A204.1 (cell line): Measurements from ENCODE around the gene FNIP2.

Experiments used
- FAIRE-seq: peaks from 2 replicates; lab custom pipeline; 2012; peaks lifted over from hg19 to GRCh38; lab: Jason Lieb, UNC

Gene FNIP2

DNA sequence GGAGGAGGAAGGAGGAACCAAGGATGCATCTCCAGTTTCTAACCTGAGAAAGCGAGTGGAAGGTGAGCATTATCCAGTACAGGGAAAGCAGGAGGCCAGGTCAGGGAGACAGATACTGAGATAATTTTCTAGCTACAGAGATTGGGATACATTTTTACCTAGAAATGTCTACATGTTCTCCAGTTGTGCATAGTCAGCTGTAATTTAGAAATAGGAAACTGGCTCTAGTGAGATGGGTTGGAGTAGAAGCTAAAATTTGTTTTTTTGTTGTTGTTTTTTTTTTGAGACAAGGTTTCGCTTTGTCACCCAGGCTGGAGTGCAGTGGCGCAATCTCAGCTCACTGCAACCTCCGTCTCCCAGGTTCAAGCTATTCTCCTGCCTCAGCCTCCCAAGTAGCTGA is 71.3 kb downstream of the FNIP2 start:
- no peak for FAIRE-seq

DNA sequence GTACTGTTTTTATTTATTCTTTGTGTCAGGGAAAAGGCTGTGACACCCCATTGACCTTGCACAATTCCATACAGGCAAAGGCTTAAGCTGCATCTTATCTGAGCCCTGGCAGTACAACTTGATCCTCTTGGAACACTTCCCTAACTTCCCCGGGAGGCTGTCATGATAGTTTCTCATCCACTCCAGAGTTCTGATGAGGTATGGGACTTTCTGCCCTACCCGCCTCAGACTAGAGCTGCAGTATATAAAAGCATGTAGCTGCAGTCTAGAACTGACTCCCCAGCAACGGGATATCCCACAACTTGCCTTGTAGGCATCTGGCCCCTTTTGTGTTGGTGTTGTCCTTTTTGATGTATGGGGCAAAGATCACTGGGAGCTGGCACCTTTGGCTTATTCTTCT is 72.7 kb downstream of the FNIP2 start:
- FAIRE-seq: no peak

DNA sequence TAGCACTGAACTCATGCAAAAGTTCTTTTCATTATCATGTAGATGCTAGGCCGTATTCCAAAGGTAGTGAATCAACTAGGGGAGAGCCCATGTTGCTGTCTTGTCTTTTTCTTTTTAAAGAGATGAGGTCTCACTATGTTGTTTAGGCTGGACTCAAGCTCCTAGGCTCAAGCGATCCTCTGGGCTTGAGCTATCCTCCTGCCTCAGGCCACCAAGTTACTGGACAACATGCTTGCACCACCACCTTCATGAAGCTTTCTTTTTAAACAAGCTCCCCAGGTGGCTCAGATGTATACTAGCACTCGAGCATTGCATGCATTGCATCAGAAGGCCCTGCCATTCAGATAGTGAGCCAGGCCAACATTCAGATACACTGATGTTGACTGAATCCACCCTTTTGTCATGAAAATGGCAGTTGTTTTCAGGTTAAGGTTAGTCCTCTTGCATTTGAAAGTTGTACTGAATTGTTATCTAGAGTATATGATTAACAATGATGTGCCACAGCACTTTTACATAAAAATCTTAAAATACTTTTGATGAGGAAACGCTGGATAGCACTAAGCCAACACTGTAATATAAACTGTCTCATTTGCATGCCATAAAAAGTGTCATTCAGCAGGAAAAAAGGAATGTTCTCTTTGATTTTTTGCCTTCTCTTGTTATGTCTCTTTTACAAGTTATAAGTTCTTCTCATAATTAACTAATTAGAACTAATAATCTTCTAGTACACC is 76.7 kb downstream of the FNIP2 start:
- no peak for FAIRE-seq

DNA sequence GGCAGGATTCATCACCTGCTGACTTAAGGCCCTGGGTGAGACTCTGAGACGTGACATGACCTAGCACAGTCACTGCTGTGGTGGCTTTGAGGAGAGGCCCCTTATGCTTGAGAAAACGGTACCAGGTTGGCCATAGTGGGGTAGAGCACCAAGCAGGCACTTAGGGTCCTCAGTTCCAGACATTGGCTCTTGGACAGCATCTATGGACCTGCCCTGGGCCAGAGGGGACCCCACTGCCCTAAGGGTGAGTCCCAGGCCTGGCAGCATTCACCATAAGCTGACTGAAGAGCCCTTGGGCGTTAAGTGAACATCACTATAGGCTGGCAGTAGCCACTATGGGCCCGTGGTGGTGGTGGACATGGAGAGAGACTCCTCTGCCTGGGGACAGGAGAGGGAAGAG is 78.7 kb downstream of the FNIP2 start:
- FAIRE-seq: no peak

DNA sequence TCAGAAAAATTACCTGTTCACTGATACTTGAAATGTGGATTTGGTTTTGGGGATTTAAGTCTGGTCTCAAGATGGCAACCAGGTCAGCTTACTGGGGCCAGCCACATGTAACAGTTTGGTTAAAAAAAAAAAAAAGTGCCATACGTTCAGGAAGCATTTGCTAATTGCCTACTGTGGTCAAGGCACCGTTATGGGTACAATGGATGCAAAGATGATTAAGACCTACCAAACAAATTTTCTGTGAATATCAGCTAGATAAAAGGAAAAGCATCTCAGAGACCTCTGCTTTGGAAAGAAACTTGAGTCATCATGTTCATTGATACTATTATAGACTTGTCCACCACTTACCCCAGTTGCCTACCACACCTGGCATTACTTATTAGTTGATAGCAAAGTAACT is 80.9 kb downstream of the FNIP2 start:
- FAIRE-seq: no peak

DNA sequence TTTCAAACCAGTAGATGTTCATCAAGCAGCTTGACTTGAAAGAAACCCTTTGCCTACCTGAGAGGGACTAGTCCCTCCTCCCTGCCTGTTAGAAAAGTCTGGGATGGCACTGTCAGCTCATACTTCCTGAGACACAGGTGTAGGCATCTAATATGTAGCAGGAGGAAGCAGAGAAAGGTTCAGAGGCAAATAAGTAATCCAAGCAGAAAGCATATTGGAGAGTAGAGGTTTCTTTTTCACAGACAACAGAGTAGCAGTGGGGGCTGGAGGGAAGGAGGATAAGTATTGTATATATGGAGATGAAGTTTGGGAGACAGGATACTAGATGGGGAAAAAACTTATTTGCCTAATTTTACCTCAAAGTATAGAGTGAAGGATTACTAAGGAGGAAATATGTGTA is 81.5 kb downstream of the FNIP2 start:
- no peak for FAIRE-seq

DNA sequence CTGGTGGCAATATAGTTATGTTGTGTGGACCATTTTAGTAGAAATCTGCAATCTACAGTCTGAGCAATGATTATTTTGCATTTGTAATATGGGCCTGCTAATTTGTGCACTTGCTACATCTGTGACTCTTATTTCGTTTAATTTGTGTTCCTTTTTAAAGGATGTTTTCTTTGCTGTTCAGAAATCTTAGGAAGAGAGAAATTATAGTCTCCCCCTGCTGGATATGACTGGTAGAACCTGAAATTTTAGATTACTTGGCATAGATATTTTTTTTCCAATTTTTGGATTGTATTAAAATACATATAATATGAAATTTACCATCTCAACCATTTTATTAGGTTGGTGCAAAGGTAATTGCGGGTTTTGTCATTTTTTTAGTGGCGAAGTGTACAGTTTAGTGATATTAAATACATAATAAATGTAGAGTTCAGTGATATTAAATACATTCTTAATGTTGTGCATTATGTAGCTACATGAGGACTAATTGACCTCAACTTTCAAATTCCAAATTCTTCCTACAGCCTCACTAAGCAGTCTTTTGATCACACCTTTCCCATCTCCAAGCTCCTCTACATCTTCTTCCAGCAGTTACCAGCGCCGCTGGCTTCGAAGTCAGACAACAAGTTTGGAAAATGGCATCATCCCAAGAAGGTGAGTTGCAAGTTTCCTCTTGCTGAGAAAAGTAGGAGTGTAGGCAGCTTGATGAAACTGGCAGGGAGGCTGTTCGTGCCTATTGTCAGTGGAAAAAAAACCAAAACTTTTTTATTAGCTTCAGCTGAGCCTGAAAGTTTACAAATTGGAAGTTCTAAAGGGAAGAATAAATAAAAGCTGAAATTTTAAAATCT is 82.2 kb downstream of the FNIP2 start:
- peak; percentile 98 for FAIRE-seq

DNA sequence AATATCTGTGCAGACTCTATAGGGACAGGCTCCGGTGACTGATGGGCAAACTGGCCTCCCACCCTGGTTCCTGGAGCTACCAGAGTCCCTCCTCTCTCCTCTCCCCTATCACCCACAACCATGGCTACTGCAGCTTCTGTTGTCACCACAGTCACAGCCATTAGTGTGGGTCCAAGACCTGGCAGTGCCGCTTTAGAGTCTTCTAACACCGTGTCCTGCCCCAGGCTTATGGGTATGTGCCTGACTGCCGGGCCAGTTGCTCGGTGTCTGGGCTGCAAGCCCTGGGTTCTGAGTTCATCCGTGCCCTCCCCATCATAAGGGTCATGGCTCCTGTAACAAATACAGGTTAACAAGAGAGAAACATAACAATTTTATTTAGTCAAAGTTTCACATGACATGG is 85.4 kb downstream of the FNIP2 start:
- FAIRE-seq: no peak

DNA sequence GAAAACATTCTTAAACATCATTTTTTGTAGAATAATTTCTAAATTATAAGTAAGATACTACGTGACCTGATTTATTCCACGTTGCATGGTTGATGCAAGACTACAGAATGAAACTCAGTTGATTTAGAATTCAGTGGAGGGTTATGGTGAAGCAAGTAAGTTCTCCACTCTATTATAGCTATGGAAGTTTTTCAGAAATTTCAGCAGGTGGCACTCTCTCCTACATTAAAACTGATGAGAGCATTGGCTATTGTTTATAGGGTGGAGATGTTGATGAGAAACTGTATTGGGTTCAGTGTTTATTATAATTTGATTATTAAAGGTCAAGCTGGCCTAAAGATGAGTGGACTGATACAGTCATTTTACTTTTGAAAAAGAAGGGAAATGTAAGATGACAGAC is 88.0 kb downstream of the FNIP2 start:
- FAIRE-seq: peak; percentile 95

DNA sequence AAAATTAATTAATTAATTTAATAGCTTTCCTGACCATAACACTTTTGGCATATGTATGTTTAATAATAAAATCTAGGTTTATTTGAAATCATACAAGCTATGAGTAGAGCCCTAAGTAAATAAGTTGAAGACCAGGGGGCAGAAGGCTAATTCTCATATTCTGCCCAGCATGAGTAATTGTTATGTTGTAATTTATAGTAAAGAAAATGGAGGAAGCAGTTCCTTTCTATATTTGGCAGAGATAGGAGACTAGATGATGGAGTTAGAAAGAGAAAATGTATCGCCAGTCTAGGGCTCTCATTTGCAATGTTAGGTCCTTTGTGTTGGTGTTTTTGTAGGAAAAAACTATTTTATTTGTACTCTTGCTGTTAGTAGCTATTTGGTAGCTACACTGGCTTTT is 89.1 kb downstream of the FNIP2 start:
- FAIRE-seq: no peak

DNA sequence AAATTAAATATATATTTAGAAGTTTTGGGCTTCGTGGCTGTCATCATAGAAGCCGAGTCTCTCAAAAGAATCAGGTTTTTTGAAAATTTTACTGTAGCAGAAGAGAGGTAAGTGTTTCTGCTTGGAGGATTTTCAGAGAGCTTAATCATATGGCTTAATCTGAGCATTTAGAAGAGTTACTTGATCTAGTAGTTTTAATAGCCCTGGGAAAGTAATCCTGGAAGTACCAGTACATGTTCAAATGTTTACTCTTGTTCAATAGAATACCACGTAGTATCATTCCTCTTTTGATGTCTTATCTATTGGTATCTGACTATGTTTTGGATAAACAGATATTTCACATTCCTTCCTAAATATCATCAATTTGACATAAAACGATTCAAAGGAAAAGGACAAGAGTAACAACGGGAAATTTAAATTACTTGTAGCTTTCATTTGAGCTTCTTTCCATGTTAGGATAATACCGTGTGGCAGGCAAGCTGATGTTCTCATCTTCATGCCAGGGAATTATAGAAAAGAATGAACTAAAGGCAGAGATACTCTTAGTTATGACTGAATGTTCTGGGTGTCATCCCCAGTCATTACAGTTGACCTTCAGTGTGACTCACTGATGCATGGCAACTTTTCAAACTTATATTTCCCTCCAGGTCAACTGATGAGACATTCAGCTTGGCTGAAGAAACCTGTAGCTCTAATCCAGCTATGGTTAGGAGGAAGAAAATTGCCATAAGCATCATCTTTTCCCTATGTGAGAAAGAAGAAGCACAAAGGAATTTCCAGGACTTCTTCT is 89.8 kb downstream of the FNIP2 start:
- FAIRE-seq: no peak

DNA sequence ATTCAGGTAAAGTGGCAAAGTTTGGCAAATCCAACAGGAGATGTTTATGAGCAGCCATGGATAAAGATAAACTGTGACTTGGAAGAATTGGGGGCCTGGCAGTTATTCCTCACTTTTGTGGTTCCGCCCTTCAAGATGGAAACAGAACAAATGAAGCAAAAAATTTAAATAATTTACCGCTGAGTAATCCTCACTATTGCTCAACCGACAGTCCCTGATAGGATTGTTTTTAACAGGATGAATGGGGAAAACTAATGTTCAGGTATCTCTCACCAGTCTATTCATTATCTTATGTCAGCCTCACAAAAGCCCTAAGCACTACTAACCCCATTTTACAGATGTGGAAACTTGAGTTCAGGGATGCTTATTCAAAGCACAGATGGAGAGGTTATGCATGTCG is 90.8 kb downstream of the FNIP2 start:
- no peak for FAIRE-seq

DNA sequence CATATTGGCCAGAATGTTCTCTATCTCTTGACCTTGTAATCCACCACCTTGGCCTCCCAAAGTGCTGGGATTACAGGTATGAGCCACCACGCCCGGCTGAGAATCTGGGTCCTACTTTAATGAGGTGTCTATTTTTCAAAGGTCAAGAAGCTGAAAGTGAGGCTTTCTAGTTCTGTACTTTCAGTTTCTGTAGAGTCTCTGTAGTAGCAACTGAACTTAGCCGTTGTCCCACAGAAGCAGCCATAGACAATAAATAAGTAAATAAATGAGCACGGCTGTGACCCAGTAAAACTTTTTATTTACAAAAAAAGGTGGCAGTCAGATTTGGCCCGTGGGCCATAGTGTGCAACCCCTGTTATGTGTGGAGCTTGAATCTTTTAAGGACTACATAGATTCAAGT is 92.0 kb downstream of the FNIP2 start:
- no peak for FAIRE-seq

DNA sequence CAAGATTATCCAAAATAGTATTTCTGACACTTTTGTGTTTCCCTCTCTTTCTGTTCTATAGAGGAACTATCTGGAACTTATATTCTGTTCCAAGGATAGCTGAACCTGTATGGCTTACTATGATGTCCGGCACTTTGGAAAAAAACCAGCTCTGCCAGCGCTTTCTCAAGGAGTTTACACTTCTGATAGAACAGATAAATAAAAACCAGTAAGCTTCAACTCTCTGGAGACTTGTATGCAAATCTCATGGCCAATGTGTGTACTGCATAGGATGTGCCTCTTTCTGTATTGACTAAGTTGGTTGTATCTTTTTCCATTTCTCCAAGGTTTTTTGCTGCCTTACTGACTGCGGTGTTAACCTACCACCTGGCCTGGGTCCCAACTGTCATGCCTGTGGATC is 92.5 kb downstream of the FNIP2 start:
- no peak for FAIRE-seq

DNA sequence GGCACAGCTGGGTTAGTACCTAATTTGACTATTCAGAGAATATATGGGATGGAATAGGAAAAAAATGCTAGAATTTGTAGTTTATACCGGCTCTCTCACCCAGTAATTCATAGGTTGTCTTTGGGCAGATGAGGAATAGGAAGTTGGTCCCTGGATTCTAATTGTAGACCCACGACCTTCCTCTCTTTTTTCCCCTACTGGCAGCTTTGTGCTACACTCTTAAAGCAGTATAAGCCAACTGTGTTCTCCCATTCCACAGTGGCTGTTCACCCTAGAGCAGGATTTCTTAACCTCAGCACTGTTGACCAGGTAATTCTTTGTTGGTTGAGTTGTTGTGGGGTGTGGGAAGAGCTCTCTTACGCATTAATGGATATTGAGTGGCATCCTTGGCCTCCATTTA is 92.9 kb downstream of the FNIP2 start:
- FAIRE-seq: no peak

DNA sequence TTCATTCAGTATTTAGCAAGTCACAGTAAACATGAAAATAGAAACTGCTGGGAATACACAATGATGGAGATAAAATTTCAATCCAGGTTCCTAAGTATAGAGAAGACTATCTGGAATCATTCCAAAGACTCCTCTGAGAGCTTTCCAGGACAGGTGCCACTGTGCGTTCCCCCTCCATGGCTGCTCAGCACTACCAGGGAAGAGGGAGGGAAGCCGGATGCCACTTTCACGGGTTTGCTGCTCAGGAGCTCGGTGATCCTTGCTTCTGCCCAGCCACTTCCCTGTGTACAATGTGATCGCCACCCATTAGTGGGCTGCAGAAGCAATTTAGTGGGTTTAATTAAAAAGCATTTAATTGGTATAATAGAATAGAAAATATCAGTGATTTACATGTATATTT is 94.5 kb downstream of the FNIP2 start:
- FAIRE-seq: no peak

DNA sequence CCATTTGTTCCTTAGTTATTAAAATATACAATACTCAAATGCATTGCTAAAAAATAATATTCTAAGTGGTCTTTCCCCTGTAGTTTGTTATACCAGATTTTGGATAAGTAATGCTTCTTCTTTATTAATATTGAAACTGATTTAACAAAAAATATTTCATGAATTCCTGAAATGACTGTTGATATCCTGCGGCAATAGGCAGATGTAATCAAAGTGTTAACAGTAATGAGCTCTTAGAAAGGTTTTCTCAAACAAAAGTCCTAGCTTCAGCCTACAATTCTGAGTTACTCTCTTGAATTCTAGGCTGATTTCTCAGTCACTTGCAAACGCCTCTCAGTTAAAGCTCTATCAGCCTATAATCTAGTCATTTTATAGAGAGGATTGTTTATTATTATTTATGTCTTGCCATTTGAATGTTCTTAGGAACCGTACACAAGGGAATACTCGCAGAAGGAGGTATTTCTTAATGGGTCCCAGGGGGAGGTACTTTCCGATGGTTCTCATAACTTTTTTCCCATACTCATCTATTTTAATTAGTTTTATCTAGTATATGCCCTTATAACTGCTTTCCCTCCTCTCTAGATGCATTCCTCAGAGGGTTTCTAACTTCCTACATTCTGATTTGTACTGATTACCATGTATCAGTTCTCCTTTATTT is 96.8 kb downstream of the FNIP2 start:
- no peak for FAIRE-seq

DNA sequence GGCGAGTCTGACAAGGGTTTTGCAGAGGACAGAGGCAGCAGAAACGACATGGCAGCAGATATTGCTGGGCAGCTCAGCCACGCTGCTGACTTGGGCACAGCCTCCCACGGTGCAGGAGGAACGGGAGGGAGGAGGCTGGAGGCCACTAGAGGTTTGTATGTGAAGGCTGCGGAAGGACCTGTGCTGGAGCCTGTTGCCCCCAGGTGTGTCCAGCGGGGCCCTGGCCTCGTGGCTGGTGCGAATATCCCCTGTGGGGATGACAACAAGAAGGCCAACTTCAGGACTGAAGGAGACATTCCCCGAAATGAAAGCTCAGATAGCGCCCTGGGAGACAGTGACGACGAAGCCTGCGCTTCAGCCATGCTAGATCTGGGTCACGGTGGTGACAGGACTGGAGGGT is 100.2 kb downstream of the FNIP2 start:
- FAIRE-seq: no peak

DNA sequence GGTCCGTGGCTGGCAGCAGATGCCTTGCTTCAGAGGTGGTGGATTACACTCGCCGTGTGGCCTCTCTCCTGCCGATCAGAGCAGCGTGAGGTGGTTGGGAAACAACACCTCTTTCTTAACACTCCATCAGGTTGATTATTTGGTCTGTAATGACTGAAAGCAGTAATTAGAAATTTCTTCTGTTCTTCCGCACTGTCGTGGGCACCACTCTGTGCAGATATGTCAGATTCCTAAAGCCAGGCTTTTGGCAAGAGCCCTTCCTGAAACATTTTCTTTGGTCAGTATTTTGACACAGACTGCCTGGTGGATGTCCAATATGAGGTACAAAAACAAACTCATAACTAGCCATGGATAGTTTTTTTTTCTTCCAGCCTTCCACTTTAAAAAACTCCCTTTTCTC is 100.9 kb downstream of the FNIP2 start:
- no peak for FAIRE-seq

DNA sequence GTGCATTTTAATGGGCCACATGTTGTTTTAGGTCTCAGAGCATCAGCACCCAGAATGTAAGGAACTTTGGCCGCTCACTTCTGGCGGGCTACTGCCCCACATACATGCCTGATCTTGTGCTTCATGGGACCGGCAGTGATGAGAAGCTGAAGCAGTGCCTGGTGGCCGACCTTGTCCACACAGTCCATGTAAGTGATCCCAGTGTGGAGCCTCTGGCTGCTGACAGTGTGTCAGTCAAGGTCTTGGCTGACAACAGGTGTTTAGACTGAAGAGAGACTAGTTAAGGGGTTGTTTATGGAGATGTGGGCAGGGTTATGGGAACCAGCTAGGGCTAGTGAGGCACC is 101.4 kb downstream of the FNIP2 start:
- FAIRE-seq: no peak

DNA sequence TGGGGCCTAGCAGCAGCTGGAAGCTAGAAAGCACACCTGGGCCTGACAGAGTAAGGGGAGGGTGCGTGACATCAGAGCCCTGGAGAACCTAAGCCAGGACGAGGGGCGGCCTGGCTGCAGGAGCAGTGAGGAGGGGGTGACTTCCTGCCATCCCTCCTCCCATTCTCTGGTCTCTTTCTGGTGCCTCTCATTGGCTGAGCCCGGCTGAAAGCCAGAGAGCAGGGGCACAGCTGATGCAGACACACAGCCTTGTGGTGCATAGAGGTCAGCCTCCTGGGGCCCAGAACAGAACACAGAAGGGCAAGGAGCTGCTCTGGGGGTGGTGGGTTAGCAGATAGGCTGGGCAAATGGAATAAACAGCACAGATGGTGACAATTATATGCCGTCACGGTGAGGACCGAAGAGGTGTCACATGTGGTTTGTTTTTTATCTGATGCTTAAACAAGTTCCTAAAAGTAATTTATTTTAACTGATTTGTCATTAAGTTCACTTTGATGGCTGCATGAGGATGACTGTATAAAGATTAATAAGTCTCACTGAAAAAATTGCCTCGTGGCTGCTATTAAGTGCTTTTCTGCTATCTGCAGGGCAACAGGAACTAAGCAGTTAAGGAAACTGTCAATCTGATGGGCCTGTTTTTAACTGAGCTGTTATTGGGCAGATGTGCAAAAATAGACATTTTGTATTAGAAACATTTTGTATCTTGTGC is 102.0 kb downstream of the FNIP2 start:
- no peak for FAIRE-seq

DNA sequence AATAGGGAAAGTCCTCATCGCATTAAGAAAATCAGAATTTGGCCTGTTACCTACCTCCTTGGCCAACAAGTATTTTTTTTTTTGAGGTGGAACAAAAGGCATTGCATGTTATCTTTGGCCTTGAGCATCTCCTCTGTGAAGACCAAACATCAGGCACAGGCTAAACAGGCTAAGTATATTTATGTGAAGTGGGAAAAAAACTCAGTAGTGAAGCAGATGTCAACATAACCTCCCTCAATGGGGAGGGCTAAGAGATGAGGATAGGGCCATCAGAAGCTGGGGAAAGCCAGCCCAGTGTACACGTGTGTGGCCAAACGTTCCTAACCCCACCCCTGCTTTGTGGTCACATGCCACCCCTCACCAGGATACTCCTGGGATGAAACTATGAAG is 102.5 kb downstream of the FNIP2 start:
- no peak for FAIRE-seq
